A549 (cell line): ENCODE data around the gene SANBR. TPM values are rescaled to one million over a fixed set of nuclear protein-coding genes. Genes with fewer than 3 reads are reported as not detected.

Experiments
- ATAC-seq, 2 experiments: fragments of 200-7000 bp in 1 of 2; fragments of >200 bp in 1 of 2; cut with Nextera tagmentation in 1 of 2; cut with Tn5 transposase in 1 of 2; 3 replicates each; pipeline versions ENCODE4 v1.8.0 to v1.9.1; 2018 to 2020; ENCODE audit warnings: mild to moderate bottlenecking in 1 of 2, moderate library complexity in 1 of 2
- CTCF ChIA-PET: fragments of 300-600 bp; sonication (Branson Sonifier 250); formaldehyde crosslinking; extraction: SDS; loops from one replicate; lab custom pipeline; 2021; ENCODE audit warnings: antibody characterized with exemption, inconsistent platforms; lab: Yijun Ruan, JAX
- POLR2A ChIA-PET: fragments of 350-600 bp; formaldehyde crosslinking; extraction: SDS; loops from one replicate; lab custom pipeline; 2021; ENCODE audit warnings: antibody characterized with exemption, inconsistent platforms; lab: Yijun Ruan, JAX
- DNase-seq, 2 experiments: peaks; one replicate each; pipeline versions ENCODE4 v3.0.0 to v3.0.0-alpha.2; 2011 to 2016; ENCODE audit warnings: low read depth in 1 of 2, low spot score in 1 of 2
- FAIRE-seq: peaks from 2 replicates; lab custom pipeline; 2011; peaks lifted over from hg19 to GRCh38; lab: Jason Lieb, UNC
- H3K27ac ChIP-seq, 2 experiments: fragments of >200 bp; sonication (Bioruptor Twin); formaldehyde crosslinking; 3 replicates each; pipeline ENCODE4 v1.5.1; 2016 to 2017
- H3K4me1 ChIP-seq: fragments of >200 bp; sonication (Bioruptor Twin); formaldehyde crosslinking; 3 replicates; pipeline ENCODE4 v1.6.1; 2016
- H3K4me2 ChIP-seq: fragments of >200 bp; sonication (Bioruptor Twin); formaldehyde crosslinking; 3 replicates; pipeline ENCODE4 v1.6.1; 2016
- H3K4me3 ChIP-seq: fragments of >200 bp; sonication (Bioruptor Twin); formaldehyde crosslinking; 3 replicates; pipeline ENCODE4 v1.5.1; 2016
- H3K9me3 ChIP-seq: fragments of >200 bp; sonication (Bioruptor Twin); formaldehyde crosslinking; 3 replicates; pipeline ENCODE4 v1.6.1; 2016
- BHLHE40 ChIP-seq: IDR thresholded peaks from 2 replicates; pipeline ENCODE4 v1.6.1; 2012; ENCODE audit warnings: low read depth, low read length, inconsistent platforms
- CBX2 ChIP-seq: fragments of 200-600 bp; sonication (generic); IDR thresholded peaks from 2 replicates; pipeline ENCODE4 v1.6.1; 2016; ENCODE audit warnings: low read depth, mild to moderate bottlenecking, borderline replicate concordance
- CHD2 ChIP-seq: fragments of 150-350 bp; IDR thresholded peaks from 2 replicates; pipeline ENCODE4 v1.6.1; 2014; ENCODE audit warnings: low read length; ENCODE audit not compliant: partially characterized antibody
- EP300 ChIP-seq, 2 experiments: fragments of >200 bp; sonication (Bioruptor Twin); formaldehyde crosslinking; IDR thresholded peaks; 2 replicates in 1 of 2; 3 replicates in 1 of 2; pipeline ENCODE4 v1.6.1; 2016 to 2017
- FOSL2 ChIP-seq, 2 experiments: fragments of 450-650 bp in 1 of 2; fragments of >200 bp in 1 of 2; sonication (Bioruptor Twin) in 1 of 2; formaldehyde crosslinking; IDR thresholded peaks; 2 replicates each; pipeline versions ENCODE4 v1.5.0 to v1.6.1; 2016 to 2020; ENCODE audit warnings: mild to moderate bottlenecking in 1 of 2, moderate library complexity in 1 of 2
- FOXS1 ChIP-seq: fragments of 250-450 bp; sonication (Bioruptor Pico); IDR thresholded peaks from 2 replicates; pipeline ENCODE4 v1.5.0; 2020; ENCODE audit warnings: mild to moderate bottlenecking, moderate library complexity
- GATA3 ChIP-seq: IDR thresholded peaks from 2 replicates; pipeline ENCODE4 v1.6.1; 2012; ENCODE audit warnings: borderline replicate concordance
- HDAC2 ChIP-seq: fragments of 200-600 bp; sonication (generic); IDR thresholded peaks from 2 replicates; pipeline ENCODE4 v1.6.1; 2016
- MAFK ChIP-seq: fragments of 450-650 bp; IDR thresholded peaks from 2 replicates; pipeline ENCODE4 v1.6.1; 2014; ENCODE audit not compliant: partially characterized antibody
- MAZ ChIP-seq: fragments of 150-350 bp; IDR thresholded peaks from 2 replicates; pipeline ENCODE4 v1.6.1; 2014; ENCODE audit warnings: antibody characterized with exemption, low read depth, low read length, borderline replicate concordance
- MYC ChIP-seq: IDR thresholded peaks from 2 replicates; pipeline ENCODE4 v1.6.1; 2012; ENCODE audit warnings: mild to moderate bottlenecking, inconsistent platforms, low read length, improper control_type of control experiment, borderline replicate concordance
- NFE2L2 ChIP-seq: fragments of 150-350 bp; conservative IDR thresholded peaks from 2 replicates; pipeline ENCODE4 v1.6.1; 2014; ENCODE audit warnings: low read length
- POLR2A ChIP-seq: IDR thresholded peaks from 2 replicates; pipeline ENCODE4 v1.6.1; 2012; ENCODE audit warnings: mild to moderate bottlenecking, low read length
- RARB ChIP-seq: fragments of 250-450 bp; sonication (Bioruptor Pico); IDR thresholded peaks from 2 replicates; pipeline ENCODE4 v1.8.0; 2021; ENCODE audit warnings: mild to moderate bottlenecking, moderate library complexity
- RCOR1 ChIP-seq: fragments of 150-350 bp; IDR thresholded peaks from 2 replicates; pipeline ENCODE4 v1.6.1; 2014; ENCODE audit warnings: antibody characterized with exemption, low read length, low read depth
- ZFP36 ChIP-seq: fragments of 450-650 bp; IDR thresholded peaks from 2 replicates; pipeline ENCODE4 v1.6.1; 2014; ENCODE audit warnings: borderline replicate concordance; ENCODE audit not compliant: partially characterized antibody
- ZNF302 ChIP-seq: fragments of 250-450 bp; sonication (Bioruptor Pico); IDR thresholded peaks from 2 replicates; pipeline ENCODE4 v1.9.0; 2021; ENCODE audit warnings: inconsistent platforms, mild to moderate bottlenecking, moderate library complexity
- ZSCAN20 ChIP-seq: fragments of 250-450 bp; sonication (Bioruptor Pico); IDR thresholded peaks from 2 replicates; pipeline ENCODE4 v1.8.0; 2022; ENCODE audit warnings: mild to moderate bottlenecking, moderate library complexity
- WGBS: methylation state at CpG from one replicate; pipeline ENCODE4 v1.1.6; 2017; ENCODE audit errors: missing lambda C conversion rate; 5-methylcytosine and 5-hydroxymethylcytosine counted together
- polyA plus RNA-seq, 4 experiments: library from polyadenylated mRNA; depleted of rRNA in 3 of 4; stranded (reverse); fragments of >200 nt; fragmentation: RNase III in 1 of 4; extraction: RNeasy Plus Mini Kit Qiagen cat#74134 plus additional on column Dnase treatment in 1 of 4; gene quantifications; 2 replicates in 3 of 4; 3 replicates in 1 of 4; pipeline ENCODE4 v1.2.3, GENCODE V29; 2011 to 2017
- TF ChIP-seq, protein P1 (sequence below): fragments of 250-450 bp; sonication (Bioruptor Pico); IDR thresholded peaks from 2 replicates; pipeline ENCODE4 v1.5.0; 2020; ENCODE audit warnings: low read depth, mild to moderate bottlenecking, moderate library complexity
- TF ChIP-seq, protein P2 (sequence below): IDR thresholded peaks from 2 replicates; pipeline ENCODE4 v1.6.1; 2012; ENCODE audit warnings: low read depth, borderline replicate concordance
- TF ChIP-seq, protein P3 (sequence below): fragments of 250-450 bp; sonication (Bioruptor Pico); IDR thresholded peaks from 2 replicates; pipeline ENCODE4 v1.5.0; 2021; ENCODE audit warnings: mild to moderate bottlenecking, moderate library complexity, borderline replicate concordance
- TF ChIP-seq, protein P4 (sequence below): fragments of 150-350 bp; IDR thresholded peaks from 2 replicates; pipeline ENCODE4 v1.6.1; 2014; ENCODE audit warnings: low read depth, mild to moderate bottlenecking, low read length

The SANBR gene
- polyA plus RNA-seq, 2 of the 4 experiments (the other 2 are of a cell fraction), result 17.1 to 31.6 TPM

DNA sequence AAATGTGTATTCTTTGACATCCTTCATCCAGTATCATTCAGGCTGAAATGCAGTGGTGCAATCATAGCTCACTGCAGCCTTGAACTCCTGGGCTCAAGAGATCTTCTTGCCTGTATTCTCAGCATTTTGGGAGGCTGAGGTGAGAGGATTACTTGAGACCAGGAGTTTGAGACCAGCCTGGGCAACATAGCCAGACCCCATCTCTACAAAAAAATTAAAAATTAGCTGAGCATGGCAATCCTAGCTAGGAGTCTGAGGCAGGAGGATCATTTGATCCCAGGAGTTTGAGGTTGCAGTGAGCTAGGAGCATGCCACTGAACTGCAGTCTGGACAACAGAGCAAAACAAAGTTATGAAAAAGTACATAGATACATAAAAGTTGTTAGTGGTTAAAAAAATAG, 24.1 kb downstream of the SANBR start:
- FAIRE-seq (no peak), ATAC-seq (no peak), DNase-seq (no peak)
- ChIA-PET CTCF (interaction anchor here (0.6 kb wide), 1 partner anchor 10 kb away, joined by 3 read pairs; no protein-coding TSS in a partner anchor), POLR2A (no interaction called here)
- Histone ChIP-seq H3K4me1 (no peaks in the 10 kb centered on the region), H3K4me2 (no peak overlapping the region), H3K9me3 (no peaks in the 10 kb centered on the region), H3K27ac (no peak overlapping the region), H3K4me3 (no peak overlapping the region)
- TF ChIP-seq ZSCAN20 (CRISPR knock-in tag) (no peak), CHD2 (no peak), MAFK (peak; percentile 11)

DNA sequence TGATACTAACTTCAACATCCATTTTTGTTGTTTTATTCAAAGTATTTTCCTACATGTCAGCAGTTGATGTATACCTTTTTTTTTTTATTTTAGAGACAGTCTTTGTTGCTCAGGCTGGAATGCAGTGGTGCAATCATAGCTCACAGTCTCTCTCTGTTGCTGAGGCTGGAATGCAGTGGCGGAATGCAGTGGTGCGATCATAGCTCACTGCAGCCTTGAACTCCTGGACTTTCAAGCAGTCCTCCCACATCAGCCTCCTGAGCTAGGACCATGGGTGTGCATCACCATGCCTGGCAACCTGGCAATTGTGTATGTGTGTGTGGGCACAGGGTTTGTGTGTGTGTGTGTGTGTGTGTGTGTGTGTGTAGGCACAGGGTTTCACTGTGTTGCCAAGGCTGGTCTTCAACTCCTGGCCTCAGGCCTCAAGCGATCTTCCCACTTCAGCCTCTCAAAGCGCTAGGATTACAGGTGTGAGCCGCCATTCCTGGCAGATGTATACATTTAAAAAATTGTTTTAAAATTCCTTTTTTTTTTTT, 24.8 kb downstream of the SANBR start:
- CTCF ChIA-PET, result interaction anchor here (0.7 to 1.1 kb wide), 2 partner anchors 9 to 30 kb away, joined by 3 to 6 read pairs; no protein-coding TSS in a partner anchor
- H3K4me3 ChIP-seq, result no peak overlapping the region
- H3K4me1 ChIP-seq, result no peaks in the 10 kb centered on the region
- 95% methylated on average over 5 of the region's 5 CpGs for WGBS
- H3K27ac ChIP-seq, result no peak overlapping the region
- TF ChIP-seq, protein P1, sequence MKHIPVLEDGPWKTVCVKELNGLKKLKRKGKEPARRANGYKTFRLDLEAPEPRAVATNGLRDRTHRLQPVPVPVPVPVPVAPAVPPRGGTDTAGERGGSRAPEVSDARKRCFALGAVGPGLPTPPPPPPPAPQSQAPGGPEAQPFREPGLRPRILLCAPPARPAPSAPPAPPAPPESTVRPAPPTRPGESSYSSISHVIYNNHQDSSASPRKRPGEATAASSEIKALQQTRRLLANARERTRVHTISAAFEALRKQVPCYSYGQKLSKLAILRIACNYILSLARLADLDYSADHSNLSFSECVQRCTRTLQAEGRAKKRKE (CRISPR knock-in tag), result no peak
- TF ChIP-seq HDAC2 (no peak), RCOR1 (no peak), POLR2A (0 out of 2 replicates have a peak, but pooled peaks have one; percentile 11)
- TF ChIP-seq, all 56 proteins: peak for 1
- ATAC-seq, result peak in 1 of 2 experiments; percentile 48; a peak in 2 of 6 replicates
- Histone ChIP-seq H3K9me3 (no peaks in the 10 kb centered on the region), H3K4me2 (no peak overlapping the region)
- DNase-seq, result peak in 1 of 2 experiments; percentile 22
- POLR2A ChIA-PET, result no interaction called here
- FAIRE-seq, result no peak

DNA sequence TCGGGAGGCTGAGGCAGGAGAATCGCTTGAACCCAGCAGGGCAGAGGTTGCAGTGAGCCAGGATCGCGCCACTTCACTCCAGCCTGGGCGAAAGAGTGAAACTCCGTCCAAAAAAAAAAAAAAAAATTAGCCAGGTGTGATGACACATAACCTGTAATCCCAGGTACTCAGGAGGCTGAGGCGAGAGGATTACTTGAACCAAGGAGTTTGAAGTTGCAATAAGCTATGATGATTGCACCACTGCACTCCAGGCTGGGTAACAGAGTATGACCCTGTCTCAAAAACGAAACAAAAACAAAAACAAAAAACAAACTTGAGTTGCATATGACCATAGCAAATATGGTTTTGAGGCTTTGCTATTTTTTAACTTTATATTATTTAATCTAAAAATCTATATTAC, 25.8 kb downstream of the SANBR start:
- POLR2A ChIA-PET, result no interaction called here
- 93% methylated on average over 8 of the region's 8 CpGs for WGBS

More for the DNA sequence above, 25.8 kb downstream of the SANBR start:
- ATAC-seq (no peak), DNase-seq (no peak), FAIRE-seq (no peak)
- CTCF ChIA-PET, result interaction anchor here (0.7 to 1.1 kb wide), 2 partner anchors 8 to 29 kb away, joined by 3 to 6 read pairs; no protein-coding TSS in a partner anchor
- Histone ChIP-seq H3K4me3 (no peak overlapping the region), H3K27ac (no peak overlapping the region), H3K9me3 (no peaks in the 10 kb centered on the region), H3K4me1 (no peaks in the 10 kb centered on the region), H3K4me2 (no peak overlapping the region)
- TF ChIP-seq, protein P2, sequence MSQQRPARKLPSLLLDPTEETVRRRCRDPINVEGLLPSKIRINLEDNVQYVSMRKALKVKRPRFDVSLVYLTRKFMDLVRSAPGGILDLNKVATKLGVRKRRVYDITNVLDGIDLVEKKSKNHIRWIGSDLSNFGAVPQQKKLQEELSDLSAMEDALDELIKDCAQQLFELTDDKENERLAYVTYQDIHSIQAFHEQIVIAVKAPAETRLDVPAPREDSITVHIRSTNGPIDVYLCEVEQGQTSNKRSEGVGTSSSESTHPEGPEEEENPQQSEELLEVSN, result no peak
- TF ChIP-seq RARB (no peak), MAZ (no peak), FOSL2 (IDR thresholded peaks at IDR 0.05) (no peak), FOSL2 (CRISPR knock-in tag; IDR thresholded peaks at IDR 0.05) (no peak), HDAC2 (no peak), ZNF302 (CRISPR knock-in tag) (no peak), BHLHE40 (no peak), NFE2L2 (no peak), ZFP36 (no peak), EP300 (IDR thresholded peaks at IDR 0.05) (no peak), FOXS1 (CRISPR knock-in tag) (no peak), MYC (no peak), GATA3 (no peak), CBX2 (no peak)
- TF ChIP-seq, protein P3, sequence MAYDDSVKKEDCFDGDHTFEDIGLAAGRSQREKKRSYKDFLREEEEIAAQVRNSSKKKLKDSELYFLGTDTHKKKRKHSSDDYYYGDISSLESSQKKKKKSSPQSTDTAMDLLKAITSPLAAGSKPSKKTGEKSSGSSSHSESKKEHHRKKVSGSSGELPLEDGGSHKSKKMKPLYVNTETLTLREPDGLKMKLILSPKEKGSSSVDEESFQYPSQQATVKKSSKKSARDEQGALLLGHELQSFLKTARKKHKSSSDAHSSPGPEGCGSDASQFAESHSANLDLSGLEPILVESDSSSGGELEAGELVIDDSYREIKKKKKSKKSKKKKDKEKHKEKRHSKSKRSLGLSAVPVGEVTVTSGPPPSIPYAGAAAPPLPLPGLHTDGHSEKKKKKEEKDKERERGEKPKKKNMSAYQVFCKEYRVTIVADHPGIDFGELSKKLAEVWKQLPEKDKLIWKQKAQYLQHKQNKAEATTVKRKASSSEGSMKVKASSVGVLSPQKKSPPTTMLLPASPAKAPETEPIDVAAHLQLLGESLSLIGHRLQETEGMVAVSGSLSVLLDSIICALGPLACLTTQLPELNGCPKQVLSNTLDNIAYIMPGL, result no peak
- TF ChIP-seq, protein P4, sequence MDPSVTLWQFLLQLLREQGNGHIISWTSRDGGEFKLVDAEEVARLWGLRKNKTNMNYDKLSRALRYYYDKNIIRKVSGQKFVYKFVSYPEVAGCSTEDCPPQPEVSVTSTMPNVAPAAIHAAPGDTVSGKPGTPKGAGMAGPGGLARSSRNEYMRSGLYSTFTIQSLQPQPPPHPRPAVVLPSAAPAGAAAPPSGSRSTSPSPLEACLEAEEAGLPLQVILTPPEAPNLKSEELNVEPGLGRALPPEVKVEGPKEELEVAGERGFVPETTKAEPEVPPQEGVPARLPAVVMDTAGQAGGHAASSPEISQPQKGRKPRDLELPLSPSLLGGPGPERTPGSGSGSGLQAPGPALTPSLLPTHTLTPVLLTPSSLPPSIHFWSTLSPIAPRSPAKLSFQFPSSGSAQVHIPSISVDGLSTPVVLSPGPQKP, result no peak
